ENCODE measurements around the gene AK5.

Gene AK5

GRCh38 chr1:77487631-77488030, 205.8 kb downstream of the AK5 start:
- no peak for DNase-seq (ENCODE audit: low read depth, low spot score)
- no peak for TF ChIP-seq CTCF (IDR thresholded peaks at IDR 0.05; ENCODE audit: insufficient read depth, low read length, missing control alignments)
- no peak overlapping the region for H3K4me3 ChIP-seq (ENCODE audit: low read depth, low read length)
- POLR2A ChIA-PET: no interaction called here
- CTCF ChIA-PET: no interaction called here

- POLR2A ChIA-PET: no interaction called here
- CTCF ChIA-PET: interaction anchor here (0.7 to 2.4 kb wide), 2 partner anchors 10 to 16 kb away, joined by 3 to 8 read pairs; no protein-coding TSS in a partner anchor
- no peak overlapping the region for H3K4me3 ChIP-seq (ENCODE audit: low read depth, low read length)
- peak; percentile 61 for DNase-seq (ENCODE audit: low read depth, low spot score)
- no peak for TF ChIP-seq CTCF (IDR thresholded peaks at IDR 0.05; ENCODE audit: insufficient read depth, low read length, missing control alignments)
Measured at GRCh38 chr1:77489910-77490309, 208.1 kb downstream of the AK5 start.

- POLR2A ChIA-PET: no interaction called here
- H3K4me3 ChIP-seq (ENCODE audit: low read depth, low read length): no peak overlapping the region
- CTCF ChIA-PET: no interaction called here
- no peak for DNase-seq (ENCODE audit: low read depth, low spot score)
- no peak for TF ChIP-seq CTCF (IDR thresholded peaks at IDR 0.05; ENCODE audit: insufficient read depth, low read length, missing control alignments)
Measured at GRCh38 chr1:77494026-77494425, 212.2 kb downstream of the AK5 start.

- DNase-seq (ENCODE audit: low read depth, low spot score): no peak
- no peak overlapping the region for H3K4me3 ChIP-seq (ENCODE audit: low read depth, low read length)
- CTCF ChIA-PET: interaction anchor here (0.6 kb wide), 1 partner anchor 34 kb away, joined by 3 read pairs; no protein-coding TSS in a partner anchor
- POLR2A ChIA-PET: no interaction called here
- no peak for TF ChIP-seq CTCF (IDR thresholded peaks at IDR 0.05; ENCODE audit: insufficient read depth, low read length, missing control alignments)
Measured at GRCh38 chr1:77498918-77499317, 217.1 kb downstream of the AK5 start.

- DNase-seq (ENCODE audit: low read depth, low spot score): no peak
- ChIA-PET CTCF (interaction anchor here (1.7 kb wide), 1 partner anchor 9 kb away, joined by 8 read pairs; no protein-coding TSS in a partner anchor), POLR2A (no interaction called here)
- H3K4me3 ChIP-seq (ENCODE audit: low read depth, low read length): no peak overlapping the region
- TF ChIP-seq CTCF (IDR thresholded peaks at IDR 0.05; ENCODE audit: insufficient read depth, low read length, missing control alignments): no peak
Measured at GRCh38 chr1:77499466-77499865, 217.6 kb downstream of the AK5 start.

GRCh38 chr1:77504986-77505385, 223.2 kb downstream of the AK5 start:
- POLR2A ChIA-PET: interaction anchor here (0.6 kb wide), 1 partner anchor 499 kb away, joined by 3 read pairs; no protein-coding TSS in a partner anchor
- CTCF ChIA-PET: interaction anchor here (1.2 kb wide), 1 partner anchor 15 kb away, joined by 3 read pairs; no protein-coding TSS in a partner anchor
- no peak for DNase-seq (ENCODE audit: low read depth, low spot score)
- no peak for TF ChIP-seq CTCF (IDR thresholded peaks at IDR 0.05; ENCODE audit: insufficient read depth, low read length, missing control alignments)
- no peak overlapping the region for H3K4me3 ChIP-seq (ENCODE audit: low read depth, low read length)
